Measurements from ENCODE around the gene VASH1. TPM values are rescaled to one million over a fixed set of nuclear protein-coding genes. Genes with fewer than 3 reads are reported as not detected.

The VASH1 gene
- total RNA-seq: 4.5 and 6.2 TPM in 2 replicates
- polyA plus RNA-seq: 2.5 and 3.0 TPM in 2 replicates
- polyA plus RNA-seq (2012): 5.0 and 6.2 TPM in 2 replicates
- polyA minus RNA-seq (ENCODE audit: low replicate concordance): 6.0 and 8.4 TPM in 2 replicates

DNA sequence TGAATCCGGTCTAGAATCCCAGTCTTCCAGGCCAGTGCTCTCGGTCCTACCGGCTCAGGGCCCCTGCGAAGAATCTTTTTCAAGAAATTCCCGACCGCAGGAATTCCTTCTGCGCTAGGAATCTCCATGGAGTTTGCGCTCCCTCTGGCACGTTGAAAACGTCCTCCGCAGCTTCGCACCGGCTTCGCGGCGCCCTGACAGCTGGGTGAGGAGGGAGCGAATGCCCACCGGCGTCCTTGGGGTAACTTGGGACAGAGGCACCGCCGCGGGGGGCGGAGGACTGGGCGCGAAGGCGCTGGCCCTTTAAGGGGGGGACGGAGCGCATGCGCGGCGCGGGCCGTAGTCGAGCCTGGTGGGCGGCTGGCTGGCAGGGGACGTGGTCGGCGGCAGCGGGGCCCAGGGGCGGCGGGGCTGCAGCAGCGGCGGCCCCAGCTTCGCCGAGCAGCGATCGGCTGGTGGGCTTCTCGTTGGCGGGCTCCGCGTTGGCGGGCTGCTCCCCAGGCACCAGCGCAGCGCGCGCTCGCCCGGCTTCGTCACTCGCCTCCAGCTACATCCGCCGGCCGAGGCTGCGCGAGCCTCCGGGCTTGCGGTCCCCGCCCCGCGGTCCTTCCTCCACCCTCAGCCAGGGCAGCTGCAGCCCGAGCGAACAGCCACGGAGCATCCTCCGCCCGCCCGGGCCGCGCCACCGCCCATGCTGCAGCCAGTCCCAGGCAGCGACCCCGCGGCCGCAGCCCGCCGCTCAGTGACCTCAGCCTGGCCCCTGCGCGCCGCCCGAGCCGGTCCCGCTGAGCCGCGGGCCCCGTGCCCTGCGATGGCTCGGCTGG lies at the start of gene VASH1:
TSS of gene VASH1 (plus strand) at position 333 of the 824 bp plus-strand sequence. CDS start 1,354 bp downstream, outside the sequence.
- Histone ChIP-seq H2AFZ (ENCODE audit: low read length) (peak within 1 kb of the TSS; percentile 94), H3K4me2 (ENCODE audit: extremely low read depth, insufficient read depth, low read length) (peak within 1 kb of the TSS; percentile 95), H3K79me2 (ENCODE audit: control insufficient read depth, insufficient read depth, low read length) (no peaks in the 10 kb centered on the region), H3K4me3 (replicated peaks in 1 of 4; ENCODE audit: control extremely low read depth in 1 of 4, insufficient read depth in 1 of 4, low read depth in 3 of 4, low read length in 4 of 4) (peak within 1 kb of the TSS; percentile 61 to 77 (median 67)), H3K27me3 (ENCODE audit: control insufficient read depth, insufficient read depth, low read length) (peaks cover 4% of the 10 kb centered on the region), H3K9me3 (ENCODE audit: control insufficient read depth, insufficient read depth, low read depth, low read length) (no peaks in the 10 kb centered on the region), H3K4me1 (ENCODE audit: control insufficient read depth, extremely low read depth, insufficient read depth, low read length) (peaks cover 6% of the 10 kb centered on the region), H4K20me1 (ENCODE audit: control insufficient read depth, extremely low read depth, insufficient read depth, low read length) (no peaks in the 10 kb centered on the region), H3K36me3 (ENCODE audit: control insufficient read depth, insufficient read depth, low read length) (no peaks in the 10 kb centered on the region), H3K27ac (ENCODE audit: insufficient read depth, low read length) (no peak within 1 kb of the TSS), H3K9ac (ENCODE audit: insufficient read depth, low read length) (peak within 1 kb of the TSS; percentile 70)
- peak; percentile 76 to 79 for DNase-seq (ENCODE audit: low read depth in 2 of 2)
- TF ChIP-seq, protein P1, sequence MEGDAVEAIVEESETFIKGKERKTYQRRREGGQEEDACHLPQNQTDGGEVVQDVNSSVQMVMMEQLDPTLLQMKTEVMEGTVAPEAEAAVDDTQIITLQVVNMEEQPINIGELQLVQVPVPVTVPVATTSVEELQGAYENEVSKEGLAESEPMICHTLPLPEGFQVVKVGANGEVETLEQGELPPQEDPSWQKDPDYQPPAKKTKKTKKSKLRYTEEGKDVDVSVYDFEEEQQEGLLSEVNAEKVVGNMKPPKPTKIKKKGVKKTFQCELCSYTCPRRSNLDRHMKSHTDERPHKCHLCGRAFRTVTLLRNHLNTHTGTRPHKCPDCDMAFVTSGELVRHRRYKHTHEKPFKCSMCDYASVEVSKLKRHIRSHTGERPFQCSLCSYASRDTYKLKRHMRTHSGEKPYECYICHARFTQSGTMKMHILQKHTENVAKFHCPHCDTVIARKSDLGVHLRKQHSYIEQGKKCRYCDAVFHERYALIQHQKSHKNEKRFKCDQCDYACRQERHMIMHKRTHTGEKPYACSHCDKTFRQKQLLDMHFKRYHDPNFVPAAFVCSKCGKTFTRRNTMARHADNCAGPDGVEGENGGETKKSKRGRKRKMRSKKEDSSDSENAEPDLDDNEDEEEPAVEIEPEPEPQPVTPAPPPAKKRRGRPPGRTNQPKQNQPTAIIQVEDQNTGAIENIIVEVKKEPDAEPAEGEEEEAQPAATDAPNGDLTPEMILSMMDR (conservative IDR thresholded peaks at IDR 0.05 in 1 of 2, IDR thresholded peaks at IDR 0.05 in 1 of 2; ENCODE audit: low read depth in 1 of 2, low read length in 2 of 2): no peak

DNA sequence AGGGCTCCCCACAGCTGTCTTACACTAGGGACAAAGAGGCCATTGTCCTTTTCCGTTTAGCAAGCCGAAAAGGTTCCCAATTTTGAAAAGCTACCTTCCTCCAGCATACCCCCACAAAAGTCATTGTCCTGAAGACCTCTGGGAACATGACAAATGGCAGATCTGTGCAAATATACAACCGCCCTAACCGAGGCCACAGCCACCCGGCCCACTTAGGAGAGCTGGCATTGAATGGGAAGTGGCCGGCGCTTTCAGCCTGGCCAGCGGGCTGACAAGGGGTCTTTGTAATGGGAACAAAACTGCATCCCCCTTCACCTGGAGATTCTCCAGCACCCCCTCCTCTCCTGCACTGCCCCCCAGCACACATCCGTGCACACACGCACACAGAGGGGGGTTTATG lies 48.1 kb upstream of the VASH1 start:
- H2AFZ ChIP-seq (ENCODE audit: low read length): no peak overlapping the region
- no peak for DNase-seq (ENCODE audit: low read depth in 2 of 2)
- no peaks in the 10 kb centered on the region for H3K9me3 ChIP-seq (ENCODE audit: control insufficient read depth, insufficient read depth, low read depth, low read length)
- no peaks in the 10 kb centered on the region for H3K79me2 ChIP-seq (ENCODE audit: control insufficient read depth, insufficient read depth, low read length)
- H3K4me1 ChIP-seq (ENCODE audit: control insufficient read depth, extremely low read depth, insufficient read depth, low read length): no peaks in the 10 kb centered on the region
- H3K4me3 ChIP-seq (replicated peaks in 1 of 4; ENCODE audit: control extremely low read depth in 1 of 4, insufficient read depth in 1 of 4, low read depth in 3 of 4, low read length in 4 of 4): no peak overlapping the region
- no peaks in the 10 kb centered on the region for H3K27me3 ChIP-seq (ENCODE audit: control insufficient read depth, insufficient read depth, low read length)
- TF ChIP-seq, protein P1 (conservative IDR thresholded peaks at IDR 0.05 in 1 of 2, IDR thresholded peaks at IDR 0.05 in 1 of 2; ENCODE audit: low read depth in 1 of 2, low read length in 2 of 2): no peak
- TF ChIP-seq EZH2 (IDR thresholded peaks at IDR 0.05; ENCODE audit: low read length, missing control alignments): no peak
- H3K27ac ChIP-seq (ENCODE audit: insufficient read depth, low read length): no peak overlapping the region
- H3K9ac ChIP-seq (ENCODE audit: insufficient read depth, low read length): no peak overlapping the region
- H3K4me2 ChIP-seq (ENCODE audit: extremely low read depth, insufficient read depth, low read length): no peak overlapping the region
- no peaks in the 10 kb centered on the region for H4K20me1 ChIP-seq (ENCODE audit: control insufficient read depth, extremely low read depth, insufficient read depth, low read length)
- H3K36me3 ChIP-seq (ENCODE audit: control insufficient read depth, insufficient read depth, low read length): no peaks in the 10 kb centered on the region

- Histone ChIP-seq H3K36me3 (ENCODE audit: control insufficient read depth, insufficient read depth, low read length) (no peaks in the 10 kb centered on the region), H3K4me2 (ENCODE audit: extremely low read depth, insufficient read depth, low read length) (no peak overlapping the region), H3K27me3 (ENCODE audit: control insufficient read depth, insufficient read depth, low read length) (no peaks in the 10 kb centered on the region), H4K20me1 (ENCODE audit: control insufficient read depth, extremely low read depth, insufficient read depth, low read length) (no peaks in the 10 kb centered on the region), H3K4me1 (ENCODE audit: control insufficient read depth, extremely low read depth, insufficient read depth, low read length) (no peaks in the 10 kb centered on the region), H3K27ac (ENCODE audit: insufficient read depth, low read length) (no peak overlapping the region), H3K9me3 (ENCODE audit: control insufficient read depth, insufficient read depth, low read depth, low read length) (no peaks in the 10 kb centered on the region), H3K9ac (ENCODE audit: insufficient read depth, low read length) (no peak overlapping the region), H3K4me3 (replicated peaks in 1 of 4; ENCODE audit: control extremely low read depth in 1 of 4, insufficient read depth in 1 of 4, low read depth in 3 of 4, low read length in 4 of 4) (no peak overlapping the region), H2AFZ (ENCODE audit: low read length) (no peak overlapping the region), H3K79me2 (ENCODE audit: control insufficient read depth, insufficient read depth, low read length) (no peaks in the 10 kb centered on the region)
- TF ChIP-seq, protein P1 (conservative IDR thresholded peaks at IDR 0.05 in 1 of 2, IDR thresholded peaks at IDR 0.05 in 1 of 2; ENCODE audit: low read depth in 1 of 2, low read length in 2 of 2): no peak
- no peak for TF ChIP-seq EZH2 (IDR thresholded peaks at IDR 0.05; ENCODE audit: low read length, missing control alignments)
- DNase-seq (ENCODE audit: low read depth in 2 of 2): no peak
Measured at GRCh38 chr14:76714470-76714869, 46.8 kb upstream of the VASH1 start.
